HG03469 (cell line): ENCODE measurements around the gene MRAS.
"Not testable (repeated sequence)": the region's sequence is repeated elsewhere in the genome, so short reads cannot be mapped to it uniquely, and the experiment has no call there.

Experiments
- ATAC-seq: cut with Tn5 transposase; IDR thresholded peaks from one replicate; pipeline ENCODE4 v1.9.1; 2021; ENCODE audit warnings: mild to moderate bottlenecking, moderate library complexity, moderate number of reproducible peaks; ENCODE audit not compliant: unreplicated experiment

Gene MRAS

GRCh38 chr3:138366006-138366759 is 17.8 kb downstream of the MRAS start:
- no peak for ATAC-seq

GRCh38 chr3:138367326-138367850 is 19.0 kb downstream of the MRAS start:
- no peak for ATAC-seq

DNA sequence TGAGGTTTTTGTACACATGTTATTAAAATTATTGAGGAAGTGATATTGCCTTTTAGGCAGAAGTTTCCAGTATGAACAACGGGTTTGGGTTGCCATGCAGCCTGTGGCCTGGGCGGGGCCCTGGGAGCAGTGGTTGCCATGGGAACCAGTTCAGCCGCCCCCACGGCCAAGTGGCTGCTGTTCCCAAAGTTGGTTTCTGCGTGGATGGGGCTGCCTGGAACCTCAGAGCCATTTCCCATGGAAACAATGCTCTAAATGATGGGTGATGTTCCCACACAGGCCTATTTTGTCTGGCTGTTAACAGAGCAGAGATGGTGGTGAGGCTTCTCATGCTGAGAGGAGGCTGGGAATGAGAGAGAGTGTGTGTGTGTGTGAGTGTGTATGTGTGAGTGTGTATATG is 19.5 kb downstream of the MRAS start:
- no peak for ATAC-seq

GRCh38 chr3:138369151-138369900 is 20.9 kb downstream of the MRAS start:
- no peak for ATAC-seq

- ATAC-seq, result no peak
Measured at GRCh38 chr3:138370321-138370720, 21.9 kb downstream of the MRAS start.

- peak; percentile 100 for ATAC-seq
Measured at GRCh38 chr3:138371070-138371965, 22.9 kb downstream of the MRAS start.

- ATAC-seq, result no peak
Measured at GRCh38 chr3:138373087-138373735, 24.8 kb downstream of the MRAS start.

DNA sequence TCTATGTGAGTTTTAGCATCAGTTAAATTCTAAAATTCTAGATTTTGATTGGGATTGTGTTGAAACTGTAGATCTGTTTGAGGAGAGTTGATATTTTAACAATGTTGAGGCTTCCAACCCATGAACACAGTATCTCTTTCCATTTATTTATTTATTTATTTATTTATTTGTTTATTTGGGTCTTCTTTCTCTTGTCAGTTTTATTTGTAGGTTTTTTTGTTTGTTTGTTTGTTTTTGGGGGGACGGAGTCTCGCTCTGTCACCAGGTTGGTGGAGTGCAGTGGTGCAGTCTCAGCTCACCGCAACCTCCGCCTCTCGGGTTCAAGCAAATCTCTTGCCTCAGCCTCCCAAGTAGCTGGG is 25.3 kb downstream of the MRAS start:
- ATAC-seq, result no peak

DNA sequence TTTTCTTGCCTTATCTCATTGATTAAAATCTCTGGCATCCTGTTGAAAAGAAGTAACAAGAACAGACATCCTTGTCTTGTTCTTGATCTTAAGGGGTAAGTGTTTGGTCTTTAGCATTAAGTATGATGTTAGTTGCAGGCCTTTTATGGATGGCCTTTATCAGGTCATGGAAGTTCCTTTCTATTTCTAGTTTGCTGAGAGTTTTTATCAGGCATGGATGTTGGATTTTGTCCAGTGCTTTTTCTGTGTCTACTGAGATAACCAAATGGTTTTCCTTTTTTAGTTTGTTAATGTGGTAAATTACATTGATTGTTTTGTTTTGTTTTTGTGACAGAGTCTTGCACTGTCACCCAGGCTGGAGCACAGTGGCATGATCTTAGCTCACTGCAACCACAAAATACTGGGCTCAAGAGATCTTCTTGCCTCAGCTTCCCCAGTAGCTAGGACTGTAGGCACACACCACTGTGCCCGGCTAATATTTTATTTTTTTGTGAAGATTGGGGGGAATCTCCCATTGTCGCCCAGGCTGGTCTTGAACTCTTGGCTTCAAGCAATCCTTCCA is 26.3 kb downstream of the MRAS start:
- ATAC-seq, result no peak

GRCh38 chr3:138375447-138375846 is 27.1 kb downstream of the MRAS start:
- no peak for ATAC-seq

- ATAC-seq, result no peak
Measured at GRCh38 chr3:138376663-138377062, 28.3 kb downstream of the MRAS start.

- ATAC-seq, result not testable (repeated sequence)
Measured at GRCh38 chr3:138377212-138377611, 28.8 kb downstream of the MRAS start.

- no peak for ATAC-seq
Measured at GRCh38 chr3:138377804-138378203, 29.4 kb downstream of the MRAS start.

GRCh38 chr3:138378331-138378730 is 30.0 kb downstream of the MRAS start:
- no peak for ATAC-seq

DNA sequence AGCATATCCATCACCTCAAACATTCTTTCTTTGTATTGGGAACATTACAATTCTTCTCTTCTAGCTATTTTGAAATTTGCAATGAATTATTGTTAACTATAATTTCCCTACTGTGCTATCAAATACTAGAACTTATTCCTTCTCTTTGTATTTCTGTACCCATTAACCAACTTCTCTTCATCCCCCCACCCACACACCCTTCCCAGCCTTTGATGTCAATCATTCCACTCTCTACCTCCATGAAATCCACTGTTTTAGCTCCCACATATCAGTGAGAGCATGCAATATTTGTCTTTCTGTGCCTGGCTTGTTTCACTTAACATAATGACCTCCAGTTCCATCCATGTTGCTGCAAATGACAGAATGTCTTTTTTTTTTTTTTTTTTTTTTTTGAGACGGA is 30.6 kb downstream of the MRAS start:
- no peak for ATAC-seq

DNA sequence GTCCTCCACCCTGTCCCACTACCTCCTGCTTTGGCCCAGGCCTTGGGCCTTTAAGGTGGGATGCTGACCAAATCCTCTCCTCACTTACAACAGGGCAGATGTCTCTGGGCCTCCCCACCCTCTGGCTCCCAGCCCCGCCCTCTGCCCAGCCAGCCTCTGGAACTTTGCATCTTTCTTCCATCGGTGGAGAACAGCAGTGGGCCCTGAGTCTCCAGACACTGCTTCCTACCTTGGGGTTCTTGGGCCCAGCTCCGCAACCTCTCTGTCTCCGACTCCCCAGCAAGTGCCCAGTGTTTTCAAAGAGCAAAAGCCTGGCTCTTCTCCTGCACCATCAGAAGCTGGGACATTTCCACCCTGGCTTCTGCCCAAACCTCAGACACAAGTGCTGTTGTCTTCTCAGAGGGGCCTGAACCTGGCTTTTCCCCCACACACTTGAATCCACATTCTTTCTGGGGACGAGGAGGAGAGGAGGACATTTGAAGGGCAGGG is 33.1 kb downstream of the MRAS start:
- ATAC-seq, result no peak

GRCh38 chr3:138381950-138382715 is 33.8 kb downstream of the MRAS start:
- no peak for ATAC-seq

- ATAC-seq, result no peak
Measured at GRCh38 chr3:138383715-138384465, 35.5 kb downstream of the MRAS start.

DNA sequence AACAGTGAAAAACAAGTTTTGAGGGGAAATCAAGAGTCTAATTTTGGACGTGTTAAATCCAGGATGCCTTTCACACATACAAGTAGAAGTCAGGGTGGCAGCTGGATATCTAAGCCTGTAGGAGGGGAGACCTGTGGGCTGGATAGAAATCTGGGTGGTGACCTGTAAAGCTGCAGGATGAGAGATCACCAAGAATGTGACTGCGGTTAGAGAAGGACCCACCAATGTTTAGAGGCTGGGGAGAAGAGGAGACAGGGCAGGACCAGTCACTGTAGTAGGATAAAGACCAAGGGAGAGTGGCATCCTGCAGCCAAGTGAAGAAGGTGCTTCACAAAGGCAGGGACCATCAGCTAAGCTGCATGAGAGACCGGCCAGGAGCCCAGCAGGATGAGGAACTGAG is 36.2 kb downstream of the MRAS start:
- ATAC-seq, result no peak
